Frontal cortex (tissue), 4 donors: ENCODE results near the gene TEX12. TPM values are rescaled to one million over a fixed set of nuclear protein-coding genes. Genes with fewer than 3 reads are reported as not detected.
"Not testable (repeated sequence)": the region's sequence is repeated elsewhere in the genome, so short reads cannot be mapped to it uniquely, and the experiment has no call there.

Experiments
- DNase-seq, 2 donors: peaks; one replicate each; pipeline ENCODE4 v3.0.0; 2012; ENCODE audit warnings: low spot score in 2 of 2
- FAIRE-seq: peaks from 2 replicates; lab custom pipeline; 2012; peaks lifted over from hg19 to GRCh38; lab: Jason Lieb, UNC
- small RNA-seq: library from RNA; depleted of rRNA; stranded (forward); fragments of <200 nt; gene quantifications from one replicate; pipeline ENCODE3, GENCODE V24; 2014
- total RNA-seq: library from RNA; depleted of rRNA; stranded (reverse); fragments of >200 nt; gene quantifications from one replicate; pipeline ENCODE4 v1.2.3, GENCODE V29; 2014
- donor health status: control.
- donor health status: control.
- donor health status: control.

The TEX12 gene
- total RNA-seq, 1 donor from 2014 or later = not detected

- not testable (repeated sequence) for DNase-seq, FAIRE-seq
These were observed 31.9 kb downstream of the TEX12 start for GRCh38 chr11:112199101-112199500.

GRCh38 chr11:112200252-112200651, 33.1 kb downstream of the TEX12 start:
- FAIRE-seq = no peak
- no peak for DNase-seq

GRCh38 chr11:112206071-112206470, 38.9 kb downstream of the TEX12 start:
- no peak for FAIRE-seq
- DNase-seq = no peak

GRCh38 chr11:112210890-112211289, 43.7 kb downstream of the TEX12 start:
- DNase-seq (no peak), FAIRE-seq (no peak)

- DNase-seq (no peak), FAIRE-seq (no peak)
These were observed 44.4 kb downstream of the TEX12 start for GRCh38 chr11:112211536-112211935.

- no peak for DNase-seq
- FAIRE-seq = no peak
These were observed 45.1 kb downstream of the TEX12 start for GRCh38 chr11:112212290-112212689.

- FAIRE-seq = no peak
- DNase-seq = no peak
These were observed 45.5 kb downstream of the TEX12 start for GRCh38 chr11:112212710-112213109.

- FAIRE-seq = no peak
- no peak for DNase-seq
These were observed 46.6 kb downstream of the TEX12 start for GRCh38 chr11:112213753-112214152.

- FAIRE-seq (no peak), DNase-seq (no peak)
These were observed 48.4 kb downstream of the TEX12 start for GRCh38 chr11:112215621-112216020.

- DNase-seq (no peak), FAIRE-seq (no peak)
These were observed 49.5 kb downstream of the TEX12 start for GRCh38 chr11:112216561-112217105.

- FAIRE-seq = no peak
- peak; percentile 56 to 68 for DNase-seq
These were observed 52.5 kb downstream of the TEX12 start for GRCh38 chr11:112219476-112220232.

- FAIRE-seq (no peak), DNase-seq (no peak)
These were observed 54.2 kb downstream of the TEX12 start for GRCh38 chr11:112221274-112221835.

Small RNA genes lying within 50 kb of the gene (small RNA-seq; reads per million reads assigned to genes)
- not detected for gene MRPS36P4

Other genes starting within 250 kb of the TEX12 start
- not detected for gene C11orf52, start 248.5 kb upstream of the TEX12 start, total RNA-seq
- 70.5 TPM for gene DIXDC1, start 230.0 kb upstream of the TEX12 start, total RNA-seq
- gene DLAT, start 142.0 kb upstream of the TEX12 start, total RNA-seq = 53.0 TPM
- 2.9 TPM for gene PIH1D2, start 93.4 kb upstream of the TEX12 start, total RNA-seq
- gene NKAPD1, start 93.1 kb upstream of the TEX12 start, total RNA-seq = 46.9 TPM
- 51.0 TPM for gene TIMM8B, start 80.6 kb upstream of the TEX12 start, total RNA-seq
- 73.8 TPM for gene SDHD, start 80.5 kb upstream of the TEX12 start, total RNA-seq
- 0.82 TPM for gene IL18, start 3.3 kb upstream of the TEX12 start, total RNA-seq
- 6.5 TPM for gene BCO2, start 8.1 kb downstream of the TEX12 start, total RNA-seq
- gene PTS, start 59.1 kb downstream of the TEX12 start, total RNA-seq = 35.9 TPM
- not detected for gene PLET1, start 93.5 kb downstream of the TEX12 start, total RNA-seq